HG02763 (cell line): Measurements from ENCODE around the gene TMEM222.

Source experiments
- ATAC-seq: cut with Tn5 transposase; IDR thresholded peaks from one replicate; pipeline ENCODE4 v1.9.1; 2021; ENCODE audit warnings: mild to moderate bottlenecking, moderate library complexity; ENCODE audit not compliant: unreplicated experiment

Gene TMEM222

GRCh38 chr1:27358038-27358927, 36.3 kb downstream of the TMEM222 start:
- ATAC-seq, result no peak

- no peak for ATAC-seq
These were observed 37.0 kb downstream of the TMEM222 start for GRCh38 chr1:27358928-27359313.

- ATAC-seq, result no peak
These were observed 37.8 kb downstream of the TMEM222 start for GRCh38 chr1:27359822-27360158.

- ATAC-seq, result no peak
These were observed 38.4 kb downstream of the TMEM222 start for GRCh38 chr1:27360159-27361043.

DNA sequence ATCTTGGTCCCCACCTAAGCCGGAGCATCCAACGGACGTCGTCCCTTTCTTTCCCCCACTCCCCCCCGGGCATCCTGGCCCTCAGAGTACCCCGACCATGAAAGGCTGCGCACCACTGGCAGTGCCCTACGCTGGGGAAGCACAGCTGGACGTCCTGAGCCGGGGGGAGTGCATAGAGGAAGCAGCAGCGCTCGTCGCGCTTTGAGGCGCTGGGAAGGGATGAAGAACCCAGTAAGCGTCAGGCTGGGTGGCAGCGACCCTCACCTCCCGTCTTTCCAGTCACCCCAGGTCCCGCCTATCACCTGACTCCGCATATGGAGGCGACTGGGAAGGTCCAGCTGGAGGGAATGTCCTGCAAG, 39.1 kb downstream of the TMEM222 start:
- ATAC-seq, result no peak

DNA sequence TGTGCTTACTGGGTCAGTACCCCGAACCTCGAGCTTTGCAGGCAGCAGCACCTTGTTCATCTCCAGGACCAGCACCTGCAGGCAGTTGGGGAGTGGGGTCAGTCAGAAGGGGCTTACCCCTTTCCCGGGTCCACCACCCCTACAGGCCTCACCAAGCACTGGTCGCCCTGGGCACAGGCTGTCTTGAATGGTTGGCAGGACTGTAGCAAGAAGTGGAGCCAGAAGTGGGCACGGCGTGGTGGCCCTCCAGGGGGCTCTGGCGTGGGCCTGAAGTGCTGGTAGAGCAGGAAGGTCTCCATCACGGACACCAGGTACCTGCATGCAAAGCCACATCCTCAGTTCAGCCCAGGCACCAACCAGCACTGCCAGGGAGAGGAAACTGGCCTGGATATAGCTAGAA, 39.6 kb downstream of the TMEM222 start:
- ATAC-seq, result no peak

DNA sequence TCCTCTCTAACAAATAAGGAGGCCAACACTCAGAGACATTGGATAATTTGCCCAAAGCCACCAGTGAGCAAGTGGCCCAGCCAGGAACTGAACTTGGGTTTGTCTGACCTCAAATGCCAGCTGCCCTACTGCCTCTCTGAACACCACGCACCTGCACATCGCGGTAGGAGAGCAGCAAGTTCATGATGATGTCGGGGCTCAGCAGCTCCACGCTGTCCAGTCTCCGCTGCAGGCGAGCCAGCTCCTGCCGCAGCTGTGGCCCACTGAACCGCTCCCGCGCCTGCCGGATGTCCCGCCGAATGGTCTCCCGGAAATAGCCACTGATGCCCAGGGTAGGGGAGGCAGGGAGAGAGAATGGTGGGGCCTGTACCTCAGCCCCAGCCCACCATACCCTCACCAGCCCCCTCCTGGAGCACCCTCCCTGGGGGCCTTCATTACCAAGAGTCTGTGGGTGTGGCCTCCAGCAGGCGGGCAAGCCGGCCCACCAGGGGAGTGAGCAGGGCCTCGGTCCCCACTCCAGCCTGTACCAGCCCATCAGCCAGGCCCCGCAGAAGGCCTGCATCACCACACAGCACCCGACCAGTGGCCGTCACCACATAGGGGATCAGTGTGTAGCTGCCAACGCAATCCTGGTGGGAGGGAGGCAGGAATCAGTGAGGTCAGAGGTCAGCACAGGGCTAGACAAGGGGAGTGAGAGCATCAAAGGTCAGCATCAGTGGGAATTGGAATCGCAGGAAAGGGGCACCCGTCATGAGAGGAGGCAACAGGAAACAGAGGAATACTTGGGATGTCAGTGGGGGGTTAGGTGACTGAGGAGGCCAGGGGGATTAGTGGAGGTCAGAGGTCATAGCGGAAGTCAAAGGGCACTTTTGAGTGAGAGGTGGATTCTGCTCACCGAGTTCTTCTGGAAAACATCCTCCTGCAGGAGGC, 42.1 kb downstream of the TMEM222 start:
- no peak for ATAC-seq

DNA sequence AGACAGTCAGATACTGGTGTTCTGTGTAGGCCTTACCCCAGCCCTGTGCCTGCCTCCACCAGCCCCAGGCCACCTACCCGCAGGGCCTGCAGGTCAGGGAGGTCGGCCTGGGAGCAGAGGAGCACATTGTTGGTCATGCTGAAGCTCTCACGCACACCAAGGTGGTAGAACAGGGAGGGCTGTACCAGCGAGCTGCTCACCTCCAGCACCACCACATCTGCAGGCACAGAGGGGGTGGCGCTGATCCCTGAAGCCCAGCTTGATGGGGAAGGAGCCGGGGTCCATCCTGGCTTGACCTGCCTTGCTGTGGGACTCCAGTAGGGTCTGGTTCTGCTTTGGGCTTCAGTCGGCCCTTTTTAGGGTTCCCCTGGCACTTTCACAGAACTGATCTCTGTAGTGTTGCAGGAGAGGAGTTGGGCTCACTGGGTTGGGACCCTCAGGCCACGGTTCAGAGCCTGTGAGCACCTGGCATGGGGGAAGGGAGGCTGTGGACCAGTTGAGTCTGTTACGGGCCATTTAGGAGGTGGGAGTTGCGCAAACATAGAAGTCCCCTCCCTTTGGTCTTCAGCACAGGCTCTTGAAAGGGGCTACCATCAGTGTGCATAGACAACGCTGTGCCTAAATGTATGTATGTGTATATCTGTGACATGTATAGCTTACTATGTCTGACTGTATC, 42.9 kb downstream of the TMEM222 start:
- ATAC-seq, result no peak

- peak; percentile 20 for ATAC-seq
These were observed 43.6 kb downstream of the TMEM222 start for GRCh38 chr1:27365372-27366112.

DNA sequence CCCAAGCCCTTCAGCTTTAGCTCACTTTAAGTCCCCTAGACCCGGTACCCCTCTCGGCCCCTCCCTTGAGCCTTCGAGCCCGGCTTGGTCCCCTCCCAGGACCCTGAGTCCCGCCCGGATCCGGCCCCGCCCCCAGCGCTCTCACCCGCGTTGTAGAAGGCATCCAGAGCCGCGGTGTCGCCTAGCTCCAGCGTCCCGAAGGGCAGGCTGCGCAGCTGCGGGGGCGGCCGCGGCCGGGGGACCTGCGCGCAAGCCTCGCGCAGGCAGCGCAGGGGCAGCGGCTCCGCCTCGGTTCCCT, 44.1 kb downstream of the TMEM222 start:
- peak; percentile 34 for ATAC-seq

DNA sequence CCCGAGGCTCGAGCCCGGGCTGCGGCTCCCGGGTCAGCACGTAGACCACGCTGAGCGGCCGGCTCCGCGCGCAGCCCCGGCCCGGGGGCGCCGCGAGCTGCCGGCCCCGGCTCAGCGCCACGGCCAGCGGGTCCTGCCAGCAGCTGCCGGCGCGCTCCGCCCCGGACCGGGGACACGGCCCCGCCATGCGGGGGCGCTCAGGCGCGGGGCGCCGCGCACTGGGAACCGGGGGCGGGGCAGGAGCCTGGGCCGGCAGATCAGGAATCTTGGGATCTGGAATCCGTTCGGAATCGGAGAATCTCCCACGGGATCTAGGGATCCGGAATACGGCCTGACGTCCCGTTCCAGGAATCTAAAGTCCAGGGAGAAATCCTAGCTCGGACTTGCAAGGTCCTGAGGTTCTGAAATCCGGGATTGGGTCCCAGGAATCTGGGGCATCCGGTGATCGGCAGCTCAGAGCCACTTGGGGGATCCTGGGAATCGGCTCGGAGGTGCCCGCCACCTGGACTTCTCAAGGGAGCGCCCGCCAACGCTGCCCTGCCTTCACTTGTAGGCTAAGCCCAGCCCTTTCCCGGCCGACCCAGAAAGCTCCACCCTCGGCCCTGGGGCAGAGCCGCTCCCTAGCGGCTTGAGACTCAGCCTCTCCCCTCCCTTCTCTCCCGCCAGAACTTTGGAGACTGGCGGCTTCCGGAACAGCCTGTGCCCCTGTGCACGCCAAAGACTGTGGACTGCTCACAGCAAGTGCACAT, 44.6 kb downstream of the TMEM222 start, which contains the start of gene MAP3K6:
TSS of gene MAP3K6 (minus strand) at position 551 of the 749 bp plus-strand sequence. CDS start at position 187, 364 bp downstream.
- ATAC-seq, result peak; percentile 40

DNA sequence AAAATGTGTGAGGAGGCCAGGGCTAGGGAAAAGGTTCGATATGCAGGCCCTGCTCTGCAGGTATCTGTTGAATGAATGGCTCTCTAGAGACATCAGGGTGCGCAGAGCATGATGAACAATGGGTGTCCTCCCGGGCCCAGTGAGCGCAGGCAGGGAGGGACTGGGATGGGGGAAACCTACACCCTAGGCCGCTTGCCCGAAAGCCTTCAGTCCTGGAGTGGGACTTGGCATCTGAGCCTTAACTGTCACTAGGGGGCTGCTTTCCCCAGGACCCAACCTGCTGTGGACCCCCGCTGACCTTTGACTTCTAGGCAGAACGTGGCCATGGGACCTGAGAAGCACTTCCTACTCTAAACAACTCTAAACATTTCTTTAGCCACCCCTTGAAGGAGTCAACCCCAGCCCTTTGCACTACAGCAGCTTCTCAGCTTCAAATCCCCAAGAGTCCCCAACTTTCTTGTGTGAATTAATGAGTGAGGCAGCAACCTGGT, 45.2 kb downstream of the TMEM222 start:
- no peak for ATAC-seq

DNA sequence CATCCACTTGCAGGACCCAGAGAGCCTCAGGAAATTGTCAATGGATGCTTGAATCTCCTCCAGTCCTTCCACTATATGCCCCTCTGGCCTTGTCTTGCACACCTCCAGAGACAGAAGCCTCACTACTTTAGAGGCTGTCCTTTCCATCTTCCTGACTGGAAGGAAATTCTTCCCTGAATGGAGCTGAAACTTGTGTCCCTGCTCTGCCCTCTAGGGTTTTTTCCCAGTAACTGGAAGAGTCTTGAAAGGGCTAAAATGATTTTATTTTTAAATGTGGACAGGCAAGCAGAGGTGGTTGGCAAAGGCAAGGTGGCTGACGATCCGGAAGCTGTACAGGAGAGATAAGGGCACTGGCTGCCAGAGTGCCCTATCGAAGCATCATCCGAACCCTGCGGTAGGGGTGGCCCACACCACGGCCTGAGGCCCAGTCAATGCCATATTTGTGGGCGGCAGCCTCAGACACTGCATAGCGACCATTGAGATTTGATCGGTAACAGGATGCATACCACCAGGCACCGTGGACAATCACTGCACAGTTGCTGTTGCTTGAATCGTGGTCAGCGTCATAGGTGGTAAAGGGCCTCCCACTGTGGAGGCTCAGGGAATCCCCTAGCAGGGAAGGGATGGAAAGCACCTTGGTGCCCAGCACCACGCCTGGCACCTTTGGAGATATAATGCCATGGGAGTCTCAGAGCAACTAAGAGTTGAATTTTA, 47.1 kb downstream of the TMEM222 start:
- no peak for ATAC-seq

- no peak for ATAC-seq
These were observed 50.3 kb downstream of the TMEM222 start for GRCh38 chr1:27372022-27372807.

- no peak for ATAC-seq
These were observed 51.1 kb downstream of the TMEM222 start for GRCh38 chr1:27372808-27373690.

GRCh38 chr1:27374362-27375086, 52.6 kb downstream of the TMEM222 start, which contains the start of gene FCN3:
Gene FCN3 (minus strand): TSS chr1:27374824. CDS start chr1:27374818, 6 bp downstream.
- no peak for ATAC-seq
